Upper lobe of left lung (tissue), 4 donors: ENCODE measurements around the gene ATAD5.

Experiments used
- CTCF ChIP-seq, 6 experiments: fragments of 450-650 bp in 4 of 6; fragments of 200-600 bp in 2 of 6; sonication (generic) in 2 of 6; IDR thresholded peaks; one replicate each; pipeline ENCODE4 v1.5.1; 2016 to 2019; ENCODE audit warnings: antibody characterized with exemption in 6 of 6
- EP300 ChIP-seq, 4 donors: sonication (generic); formaldehyde crosslinking; IDR thresholded peaks; one replicate each; pipeline ENCODE4 v1.5.1; 2017; ENCODE audit warnings: antibody characterized with exemption in 4 of 4, control low read depth in 2 of 4
- POLR2A ChIP-seq, 4 donors: fragments of 450-650 bp; IDR thresholded peaks; one replicate each; pipeline ENCODE4 v1.5.1; 2016 to 2017; ENCODE audit warnings: antibody characterized with exemption in 4 of 4, mild to moderate bottlenecking in 2 of 4
- POLR2AphosphoS5 ChIP-seq, 2 donors: sonication (generic); formaldehyde crosslinking; IDR thresholded peaks; one replicate each; pipeline ENCODE4 v1.5.1; 2017; ENCODE audit warnings: antibody characterized with exemption in 2 of 2

DNA sequence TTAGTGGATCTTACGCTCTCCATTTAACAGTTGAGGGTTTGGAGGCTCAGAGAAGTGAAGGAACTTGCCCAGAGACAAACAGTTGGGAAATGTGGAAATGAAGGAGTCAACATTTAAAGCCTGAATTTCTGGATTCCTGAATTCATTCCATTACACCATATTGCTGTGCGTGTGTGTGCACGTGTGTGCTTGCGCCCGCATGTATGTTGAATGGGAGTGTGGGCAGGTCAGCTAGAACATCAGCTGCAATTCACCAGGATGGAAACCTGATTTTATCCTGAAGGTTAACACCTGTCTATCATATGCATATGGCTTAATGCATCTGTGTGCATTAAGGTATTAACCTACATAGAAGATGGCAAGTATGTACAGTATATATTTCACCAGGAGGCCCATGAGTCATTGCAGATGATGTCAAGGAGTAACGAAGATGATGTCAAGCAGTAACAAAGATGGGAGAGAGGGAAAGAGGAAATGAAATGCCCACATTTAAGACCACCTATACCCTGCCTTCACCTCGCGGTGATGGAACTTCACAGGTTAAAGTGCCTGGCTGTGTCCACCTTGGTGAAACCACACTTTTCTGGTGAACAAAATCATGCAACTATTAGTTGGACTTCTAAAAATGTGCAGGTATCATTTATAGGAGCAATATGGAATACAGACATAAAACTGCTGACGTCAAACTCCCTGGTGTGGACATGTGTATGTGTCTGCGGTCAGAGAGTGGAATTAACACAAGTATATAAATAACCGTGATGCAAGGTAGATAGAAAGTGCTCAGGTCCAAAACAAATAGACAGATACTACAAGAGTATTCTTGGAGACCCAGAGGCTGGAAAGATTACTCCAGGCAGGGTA, 89.1 kb downstream of the ATAD5 start:
- TF ChIP-seq CTCF (IDR thresholded peaks at IDR 0.05) (no peak), POLR2A (IDR thresholded peaks at IDR 0.05) (no peak), EP300 (IDR thresholded peaks at IDR 0.05) (no peak), POLR2AphosphoS5 (IDR thresholded peaks at IDR 0.05) (no peak)
